ENCODE data around the gene EPHA2. TPM values are rescaled to one million over a fixed set of nuclear protein-coding genes. Genes with fewer than 3 reads are reported as not detected.

EPHA2 gene
- total and polyA plus RNA-seq, 4 donors, result 17.5 to 35.6 (median 20.5) TPM

DNA sequence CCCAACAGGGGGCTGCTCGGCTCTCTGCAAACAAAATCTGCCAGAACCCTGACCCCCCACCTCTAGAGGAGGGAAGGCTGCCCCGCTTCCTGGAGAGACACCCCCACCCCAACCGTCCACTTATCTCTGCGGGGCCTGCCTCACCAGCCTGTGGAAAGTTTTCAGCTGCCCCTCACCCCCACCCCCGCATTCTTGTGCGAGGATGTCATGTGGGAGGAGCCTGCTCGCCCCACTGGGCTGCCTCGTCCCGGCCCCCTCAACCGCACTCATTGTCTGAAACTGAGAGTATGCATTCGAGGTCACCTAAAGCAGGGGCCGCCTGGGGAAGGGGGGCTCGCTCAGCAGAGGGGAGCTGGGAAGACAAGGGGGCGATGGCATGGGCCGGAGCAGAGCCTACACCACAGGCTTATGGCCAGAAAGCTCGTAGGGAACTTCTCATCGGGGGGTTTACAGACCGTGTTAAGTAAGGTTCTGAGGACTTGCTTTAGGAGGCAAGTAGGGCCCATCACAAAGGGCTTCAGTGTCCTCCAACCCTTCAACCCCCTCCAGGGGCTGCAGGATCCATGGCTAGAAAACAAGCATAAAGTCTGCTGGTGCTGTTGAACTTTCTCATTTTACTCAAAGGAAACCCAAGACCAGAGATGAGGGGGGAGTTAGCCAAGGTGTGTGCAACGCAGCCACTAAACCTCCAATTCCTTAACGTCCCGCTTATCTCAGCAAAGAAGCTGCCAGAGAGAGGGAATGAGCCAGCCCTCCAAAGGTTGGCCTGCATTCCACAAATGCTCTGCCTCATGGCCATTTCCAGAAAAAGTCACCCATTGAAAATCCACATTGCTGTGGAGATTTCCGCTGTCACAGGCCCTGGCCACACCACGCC, 9.4 kb downstream of the EPHA2 start:
- Histone ChIP-seq H3K27ac (ENCODE audit: low read depth in 1 of 2, low read length in 1 of 2) (peak overlapping the region; percentile 92), H3K27me3 (ENCODE audit: control insufficient read depth in 3 of 3, insufficient read depth in 3 of 3, low read length in 2 of 3) (no peaks in the 10 kb centered on the region), H3K9ac (ENCODE audit: insufficient read depth in 1 of 2, low read length in 2 of 2) (peak overlapping the region in 1 of 2 donors; percentile 71), H3K4me3 (no peak overlapping the region), H3K9me3 (ENCODE audit: control insufficient read depth in 4 of 4, insufficient read depth in 3 of 4, low read length in 3 of 4) (no peaks in the 10 kb centered on the region), H3K36me3 (ENCODE audit: control insufficient read depth in 4 of 4, insufficient read depth in 4 of 4, low read length in 4 of 4) (peaks cover 0 to 31% (median 0%) of the 10 kb centered on the region in 4 donors), H3K4me1 (ENCODE audit: control insufficient read depth in 5 of 5, insufficient read depth in 5 of 5, low read length in 5 of 5) (peaks cover 8 to 62% (median 38%) of the 10 kb centered on the region in 5 donors)
- DNase-seq, result peak; percentile 94 to 95 (median 94)
- TF ChIP-seq, protein P1, sequence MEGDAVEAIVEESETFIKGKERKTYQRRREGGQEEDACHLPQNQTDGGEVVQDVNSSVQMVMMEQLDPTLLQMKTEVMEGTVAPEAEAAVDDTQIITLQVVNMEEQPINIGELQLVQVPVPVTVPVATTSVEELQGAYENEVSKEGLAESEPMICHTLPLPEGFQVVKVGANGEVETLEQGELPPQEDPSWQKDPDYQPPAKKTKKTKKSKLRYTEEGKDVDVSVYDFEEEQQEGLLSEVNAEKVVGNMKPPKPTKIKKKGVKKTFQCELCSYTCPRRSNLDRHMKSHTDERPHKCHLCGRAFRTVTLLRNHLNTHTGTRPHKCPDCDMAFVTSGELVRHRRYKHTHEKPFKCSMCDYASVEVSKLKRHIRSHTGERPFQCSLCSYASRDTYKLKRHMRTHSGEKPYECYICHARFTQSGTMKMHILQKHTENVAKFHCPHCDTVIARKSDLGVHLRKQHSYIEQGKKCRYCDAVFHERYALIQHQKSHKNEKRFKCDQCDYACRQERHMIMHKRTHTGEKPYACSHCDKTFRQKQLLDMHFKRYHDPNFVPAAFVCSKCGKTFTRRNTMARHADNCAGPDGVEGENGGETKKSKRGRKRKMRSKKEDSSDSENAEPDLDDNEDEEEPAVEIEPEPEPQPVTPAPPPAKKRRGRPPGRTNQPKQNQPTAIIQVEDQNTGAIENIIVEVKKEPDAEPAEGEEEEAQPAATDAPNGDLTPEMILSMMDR (IDR thresholded peaks at IDR 0.05; ENCODE audit: control extremely low read depth, extremely low read depth), result no peak
- peak; percentile 21 for ATAC-seq (ENCODE audit: insufficient read depth, low FRiP score)
- 39 to 57% methylated on average over 23 of the region's 23 CpGs for WGBS, 2 donors

DNA sequence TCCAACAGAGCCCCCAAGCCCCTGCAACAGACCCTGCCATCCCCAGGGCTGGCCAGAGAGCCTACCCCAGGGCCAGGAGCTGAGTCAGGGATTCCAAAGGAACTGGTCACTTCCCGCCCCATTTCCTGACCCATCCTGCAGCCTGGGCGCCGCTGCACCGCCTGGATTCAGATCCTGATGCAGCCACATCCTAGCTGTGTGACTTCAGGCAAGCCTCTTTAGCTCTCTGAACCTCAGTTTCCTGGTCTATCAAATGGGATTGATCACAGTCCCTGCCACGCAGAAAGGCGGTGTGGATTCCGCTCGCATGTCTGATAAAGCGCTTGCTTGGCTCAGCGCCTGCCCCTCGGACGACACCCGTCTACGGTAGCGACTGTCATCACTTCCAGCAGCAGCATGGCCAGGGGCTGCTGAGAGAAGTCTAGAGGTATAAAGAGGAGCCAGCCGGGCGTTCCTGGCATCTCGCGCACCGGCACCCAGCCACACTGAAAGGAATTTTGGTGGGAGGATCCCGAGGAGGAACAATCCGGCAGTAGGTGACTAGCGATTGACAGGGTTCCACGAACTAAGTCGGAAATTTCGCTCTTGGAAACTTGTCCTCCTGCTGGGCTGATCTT, 10.1 kb downstream of the EPHA2 start:
- WGBS, 2 donors, result 32 to 66% methylated on average over 26 of the region's 26 CpGs
- no peaks in the 10 kb centered on the region for H3K9me3 ChIP-seq (ENCODE audit: control insufficient read depth in 4 of 4, insufficient read depth in 3 of 4, low read length in 3 of 4)
- peak overlapping the region; percentile 92 for H3K27ac ChIP-seq (ENCODE audit: low read depth in 1 of 2, low read length in 1 of 2)
- H3K9ac ChIP-seq (ENCODE audit: insufficient read depth in 1 of 2, low read length in 2 of 2), result peak overlapping the region in 1 of 2 donors; percentile 71
- TF ChIP-seq, protein P1 (IDR thresholded peaks at IDR 0.05; ENCODE audit: control extremely low read depth, extremely low read depth), result no peak
- H3K27me3 ChIP-seq (ENCODE audit: control insufficient read depth in 3 of 3, insufficient read depth in 3 of 3, low read length in 2 of 3), result no peaks in the 10 kb centered on the region
- H3K4me1 ChIP-seq (ENCODE audit: control insufficient read depth in 5 of 5, insufficient read depth in 5 of 5, low read length in 5 of 5), result peaks cover 8 to 62% (median 39%) of the 10 kb centered on the region in 5 donors
- no peak overlapping the region for H3K4me3 ChIP-seq
- peak; percentile 21 for ATAC-seq (ENCODE audit: insufficient read depth, low FRiP score)
- DNase-seq, result peak in 2 of 3 donors; percentile 68 to 72
- peaks cover 0 to 31% (median 0%) of the 10 kb centered on the region in 4 donors for H3K36me3 ChIP-seq (ENCODE audit: control insufficient read depth in 4 of 4, insufficient read depth in 4 of 4, low read length in 4 of 4)

- H3K4me1 ChIP-seq (ENCODE audit: control insufficient read depth in 5 of 5, insufficient read depth in 5 of 5, low read length in 5 of 5), result peaks cover 8 to 58% (median 39%) of the 10 kb centered on the region in 5 donors
- H3K4me3 ChIP-seq, result no peak overlapping the region
- H3K27ac ChIP-seq (ENCODE audit: low read depth in 1 of 2, low read length in 1 of 2), result peak overlapping the region; percentile 92
- no peak overlapping the region for H3K9ac ChIP-seq (ENCODE audit: insufficient read depth in 1 of 2, low read length in 2 of 2)
- no peaks in the 10 kb centered on the region for H3K9me3 ChIP-seq (ENCODE audit: control insufficient read depth in 4 of 4, insufficient read depth in 3 of 4, low read length in 3 of 4)
- no peaks in the 10 kb centered on the region for H3K27me3 ChIP-seq (ENCODE audit: control insufficient read depth in 3 of 3, insufficient read depth in 3 of 3, low read length in 2 of 3)
- WGBS, 2 donors, result 35 to 56% methylated on average over 18 to 19 of the region's 19 CpGs
- TF ChIP-seq, protein P1 (IDR thresholded peaks at IDR 0.05; ENCODE audit: control extremely low read depth, extremely low read depth), result no peak
- DNase-seq (peak; percentile 72 to 85 (median 81)), ATAC-seq (ENCODE audit: insufficient read depth, low FRiP score) (peak; percentile 59)
- peaks cover 0 to 25% (median 0%) of the 10 kb centered on the region in 4 donors for H3K36me3 ChIP-seq (ENCODE audit: control insufficient read depth in 4 of 4, insufficient read depth in 4 of 4, low read length in 4 of 4)
These were observed 10.7 kb downstream of the EPHA2 start for GRCh38 chr1:16145030-16145661.

All from lung (tissue), 12 donors.